ENCODE data around the gene GRWD1. TPM values are rescaled to one million over a fixed set of nuclear protein-coding genes. Genes with fewer than 3 reads are reported as not detected.

GRWD1 gene
- total RNA-seq, 1 donor from 2014 or later: 20.4 TPM

DNA sequence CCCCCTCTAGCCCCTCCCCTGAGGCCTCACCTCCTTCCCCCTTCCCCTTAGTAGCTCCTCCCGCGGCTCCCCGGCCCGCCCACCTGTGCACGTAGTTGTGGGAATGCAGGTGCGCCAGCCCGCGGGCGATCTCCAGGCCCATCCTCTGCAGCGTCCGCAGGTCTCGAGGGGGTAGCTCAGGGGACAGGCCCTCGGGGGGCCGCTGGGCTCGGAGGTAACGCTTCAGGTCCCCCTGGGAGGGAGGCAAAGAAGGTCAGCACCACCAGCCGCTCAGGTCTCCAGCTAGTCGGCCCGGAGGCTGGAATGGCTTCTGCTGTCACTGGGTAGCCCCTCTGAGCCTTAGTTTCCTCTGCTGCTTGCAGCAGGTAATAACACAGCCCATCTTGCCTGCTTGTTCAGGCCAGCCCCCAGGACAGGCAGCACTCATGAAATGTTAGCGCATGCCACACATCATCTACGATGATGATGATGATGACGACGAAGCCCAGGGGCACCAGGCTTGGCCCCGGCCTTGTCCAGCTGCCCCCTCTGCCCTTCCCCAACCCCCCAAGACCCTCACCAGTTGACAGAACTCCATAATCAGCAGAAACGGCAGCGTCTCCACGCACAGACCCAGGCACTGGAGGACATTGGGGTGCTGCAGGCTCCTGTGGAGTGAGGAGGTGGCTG, 56.7 kb downstream of the GRWD1 start:
- intact Hi-C loops (cut with DNase I): no loop called here
- Histone ChIP-seq H3K27me3 (no peaks in the 10 kb centered on the region), H3K27ac (no peak overlapping the region), H3K9me3 (no peaks in the 10 kb centered on the region), H3K4me1 (peaks cover 5% of the 10 kb centered on the region), H3K4me3 (peak overlapping the region in 1 of 2 donors; percentile 13), H3K36me3 (no peaks in the 10 kb centered on the region)
- TF ChIP-seq POLR2A (IDR thresholded peaks at IDR 0.05) (no peak), POLR2AphosphoS5 (IDR thresholded peaks at IDR 0.05; ENCODE audit: insufficient read depth in 1 of 2, low read depth in 1 of 2) (no peak)
- TF ChIP-seq, protein P1, sequence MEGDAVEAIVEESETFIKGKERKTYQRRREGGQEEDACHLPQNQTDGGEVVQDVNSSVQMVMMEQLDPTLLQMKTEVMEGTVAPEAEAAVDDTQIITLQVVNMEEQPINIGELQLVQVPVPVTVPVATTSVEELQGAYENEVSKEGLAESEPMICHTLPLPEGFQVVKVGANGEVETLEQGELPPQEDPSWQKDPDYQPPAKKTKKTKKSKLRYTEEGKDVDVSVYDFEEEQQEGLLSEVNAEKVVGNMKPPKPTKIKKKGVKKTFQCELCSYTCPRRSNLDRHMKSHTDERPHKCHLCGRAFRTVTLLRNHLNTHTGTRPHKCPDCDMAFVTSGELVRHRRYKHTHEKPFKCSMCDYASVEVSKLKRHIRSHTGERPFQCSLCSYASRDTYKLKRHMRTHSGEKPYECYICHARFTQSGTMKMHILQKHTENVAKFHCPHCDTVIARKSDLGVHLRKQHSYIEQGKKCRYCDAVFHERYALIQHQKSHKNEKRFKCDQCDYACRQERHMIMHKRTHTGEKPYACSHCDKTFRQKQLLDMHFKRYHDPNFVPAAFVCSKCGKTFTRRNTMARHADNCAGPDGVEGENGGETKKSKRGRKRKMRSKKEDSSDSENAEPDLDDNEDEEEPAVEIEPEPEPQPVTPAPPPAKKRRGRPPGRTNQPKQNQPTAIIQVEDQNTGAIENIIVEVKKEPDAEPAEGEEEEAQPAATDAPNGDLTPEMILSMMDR (IDR thresholded peaks at IDR 0.05): no peak
- no peak for DNase-seq (ENCODE audit: extremely low spot score in 2 of 2)

DNA sequence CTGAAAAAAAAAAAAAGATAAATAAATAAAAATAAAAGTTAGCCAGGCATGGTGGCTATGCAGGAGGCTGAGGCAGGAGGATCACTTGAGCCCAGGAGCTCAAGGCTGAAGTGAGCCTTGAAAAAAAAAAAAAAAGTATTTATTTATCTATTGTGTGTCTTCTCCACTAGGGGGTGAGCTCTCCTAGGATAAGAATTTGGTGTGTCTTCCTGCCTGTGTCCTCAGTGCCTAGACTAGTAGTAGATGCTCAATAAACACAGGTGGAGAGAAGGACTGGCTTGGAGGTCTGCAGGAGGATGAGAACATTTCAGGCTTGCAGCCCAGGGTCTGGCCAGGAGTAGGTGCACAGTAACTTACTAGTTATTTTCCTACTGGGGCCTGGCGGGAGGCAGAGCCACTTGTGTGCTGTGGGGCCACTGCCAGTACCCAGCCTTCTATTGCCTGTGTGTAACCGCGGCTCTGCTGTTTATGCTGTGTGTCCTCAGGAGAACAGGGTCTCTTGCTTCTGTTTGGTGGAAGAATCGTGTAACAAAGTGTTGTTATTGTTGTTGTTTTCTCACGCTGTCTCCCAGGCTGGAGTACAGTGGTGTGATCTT, 60.5 kb downstream of the GRWD1 start:
- Histone ChIP-seq H3K4me3 (no peak overlapping the region), H3K36me3 (no peaks in the 10 kb centered on the region), H3K4me1 (peaks cover 7% of the 10 kb centered on the region), H3K27ac (no peak overlapping the region), H3K27me3 (peaks cover under 1% of the 10 kb centered on the region), H3K9me3 (no peaks in the 10 kb centered on the region)
- intact Hi-C loops (cut with DNase I): no loop called here
- TF ChIP-seq POLR2AphosphoS5 (IDR thresholded peaks at IDR 0.05; ENCODE audit: insufficient read depth in 1 of 2, low read depth in 1 of 2): no peak
- TF ChIP-seq, protein P1 (IDR thresholded peaks at IDR 0.05): peak in 2 of 3 experiments; percentile 24 to 35
- no peak for DNase-seq (ENCODE audit: extremely low spot score in 2 of 2)

Other genes starting within 250 kb of the GRWD1 start
- gene CARD8, start 190.1 kb upstream of the GRWD1 start, total RNA-seq: 31.9 TPM
- gene ZNF114, start 175.9 kb upstream of the GRWD1 start, total RNA-seq: not detected
- 55.2 TPM for gene EMP3, start 120.4 kb upstream of the GRWD1 start, total RNA-seq
- 3.2 TPM for gene TMEM143, start 82.0 kb upstream of the GRWD1 start, total RNA-seq
- not detected for gene SYNGR4, start 81.6 kb upstream of the GRWD1 start, total RNA-seq
- gene KDELR1, start 54.4 kb upstream of the GRWD1 start, total RNA-seq: 90.8 TPM
- gene GRIN2D, start 52.3 kb upstream of the GRWD1 start, total RNA-seq: not detected
- 3.7 TPM for gene KCNJ14, start 9.6 kb downstream of the GRWD1 start, total RNA-seq
- 87.2 TPM for gene CYTH2, start 23.4 kb downstream of the GRWD1 start, total RNA-seq
- gene LMTK3, start 65.9 kb downstream of the GRWD1 start, total RNA-seq: 1.7 TPM
- gene SULT2B1, start 106.2 kb downstream of the GRWD1 start, total RNA-seq: 43.0 TPM
- 3.9 TPM for gene SPACA4, start 160.8 kb downstream of the GRWD1 start, total RNA-seq
- gene FAM83E, start 169.1 kb downstream of the GRWD1 start, total RNA-seq: 3.2 TPM
- 2,346 TPM for gene RPL18, start 173.2 kb downstream of the GRWD1 start, total RNA-seq
- gene SPHK2, start 173.5 kb downstream of the GRWD1 start, total RNA-seq: 19.9 TPM
- gene DBP, start 191.4 kb downstream of the GRWD1 start, total RNA-seq: 4.9 TPM
- 7.9 TPM for gene CA11, start 200.2 kb downstream of the GRWD1 start, total RNA-seq
- 0.98 TPM for gene NTN5, start 227.0 kb downstream of the GRWD1 start, total RNA-seq
- 6.1 TPM for gene FUT2, start 250.0 kb downstream of the GRWD1 start, total RNA-seq

All from vagina (tissue), 2 donors.